ENCODE measurements around the gene HK1.

Gene HK1

GRCh38 chr10:69451209-69451783 is 173.0 kb downstream of the HK1 start, which contains the start of gene TSPAN15:
Gene TSPAN15, plus strand, starts transcription at chr10:69451465. Its CDS starts 130 bp downstream, at chr10:69451595.
- DNase-seq (ENCODE audit: low read depth): peak; percentile 73

Data from T-helper 22 cell (primary cell).